B cell (primary cell): Measurements from ENCODE around the gene ONECUT1.

Experiments used
- EZH2 ChIP-seq: IDR thresholded peaks from 2 replicates; pipeline ENCODE4 v1.6.1; 2012; ENCODE audit warnings: borderline replicate concordance, low read depth, mild to moderate bottlenecking, moderate library complexity, low read length; ENCODE audit not compliant: insufficient read depth, poor library complexity, severe bottlenecking
- TF ChIP-seq, protein P1 (sequence below): fragments of 200-600 bp; IDR thresholded peaks from one replicate; pipeline ENCODE4 v1.8.0; 2022; ENCODE audit warnings: antibody characterized with exemption, mild to moderate bottlenecking

DNA sequence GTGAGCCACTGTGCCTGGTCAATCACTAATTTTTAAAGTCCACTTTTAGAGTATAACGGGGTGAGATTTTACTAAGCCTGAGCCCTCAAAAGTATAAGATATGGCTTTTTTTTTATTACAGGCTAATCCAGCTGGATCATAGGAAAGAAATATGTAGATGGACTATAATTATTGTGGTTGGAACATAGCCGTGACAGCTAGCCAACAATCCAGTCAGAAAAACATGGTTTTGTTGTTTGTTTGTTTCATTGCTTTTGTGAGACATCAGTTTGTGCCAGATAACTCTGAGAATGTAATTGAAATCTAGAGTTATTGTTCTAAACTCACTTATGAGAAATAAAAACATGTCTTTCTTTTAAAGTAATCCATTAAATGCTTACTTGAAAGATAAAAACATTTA lies 73.6 kb downstream of the ONECUT1 start:
- TF ChIP-seq, protein P1, sequence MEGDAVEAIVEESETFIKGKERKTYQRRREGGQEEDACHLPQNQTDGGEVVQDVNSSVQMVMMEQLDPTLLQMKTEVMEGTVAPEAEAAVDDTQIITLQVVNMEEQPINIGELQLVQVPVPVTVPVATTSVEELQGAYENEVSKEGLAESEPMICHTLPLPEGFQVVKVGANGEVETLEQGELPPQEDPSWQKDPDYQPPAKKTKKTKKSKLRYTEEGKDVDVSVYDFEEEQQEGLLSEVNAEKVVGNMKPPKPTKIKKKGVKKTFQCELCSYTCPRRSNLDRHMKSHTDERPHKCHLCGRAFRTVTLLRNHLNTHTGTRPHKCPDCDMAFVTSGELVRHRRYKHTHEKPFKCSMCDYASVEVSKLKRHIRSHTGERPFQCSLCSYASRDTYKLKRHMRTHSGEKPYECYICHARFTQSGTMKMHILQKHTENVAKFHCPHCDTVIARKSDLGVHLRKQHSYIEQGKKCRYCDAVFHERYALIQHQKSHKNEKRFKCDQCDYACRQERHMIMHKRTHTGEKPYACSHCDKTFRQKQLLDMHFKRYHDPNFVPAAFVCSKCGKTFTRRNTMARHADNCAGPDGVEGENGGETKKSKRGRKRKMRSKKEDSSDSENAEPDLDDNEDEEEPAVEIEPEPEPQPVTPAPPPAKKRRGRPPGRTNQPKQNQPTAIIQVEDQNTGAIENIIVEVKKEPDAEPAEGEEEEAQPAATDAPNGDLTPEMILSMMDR = no peak
- no peak for TF ChIP-seq EZH2
